ENCODE data around the gene DAZAP1. TPM values are rescaled to one million over a fixed set of nuclear protein-coding genes. Genes with fewer than 3 reads are reported as not detected.
"Not testable (repeated sequence)": the region's sequence is repeated elsewhere in the genome, so short reads cannot be mapped to it uniquely, and the experiment has no call there.

DAZAP1 gene
- total and polyA plus RNA-seq, 2 experiments from 2014 or later: 11.0 to 56.6 TPM

DNA sequence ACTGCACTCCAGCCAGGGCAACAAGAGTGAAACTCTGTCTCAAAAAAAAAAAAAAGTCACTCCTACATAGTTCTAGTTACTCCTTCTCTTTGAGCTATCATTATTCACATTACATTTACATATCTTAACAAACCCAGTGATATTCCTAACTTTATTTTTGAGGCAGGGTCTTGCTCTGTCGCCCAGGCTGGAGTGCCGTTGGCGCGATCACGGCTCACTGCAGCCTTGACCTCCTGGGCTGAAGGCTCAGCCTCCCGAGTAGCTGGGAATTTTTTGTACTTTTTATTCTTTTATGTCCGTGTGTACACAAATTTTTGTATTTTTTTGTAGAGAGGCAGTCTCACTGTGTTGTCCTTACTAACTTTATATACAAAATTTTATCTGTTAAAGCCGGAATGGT is 30.2 kb downstream of the DAZAP1 start:
- H2AFZ ChIP-seq: peak overlapping the region; percentile 58
- no peaks in the 10 kb centered on the region for H3K27me3 ChIP-seq (replicated peaks; ENCODE audit: insufficient read depth)
- peaks cover 10% of the 10 kb centered on the region; the same call in 1 of the 2 replicates for H4K20me1 ChIP-seq (ENCODE audit: insufficient read depth)
- no peak for TF ChIP-seq EZH2phosphoT487 (IDR thresholded peaks at IDR 0.05; ENCODE audit: insufficient read depth, low read depth)
- no peak for TF ChIP-seq EZH2 (IDR thresholded peaks at IDR 0.05; ENCODE audit: insufficient read depth, poor library complexity, severe bottlenecking)
- H3K9me3 ChIP-seq (ENCODE audit: low read depth): no peaks in the 10 kb centered on the region
- H3K4me3 ChIP-seq: peak overlapping the region; percentile 15
- peak overlapping the region; percentile 30; the same call in 1 of the 2 replicates for H3K9ac ChIP-seq
- in situ Hi-C loops (cut with MboI): no loop called here
- 0 out of 2 replicates have a peak, but pooled peaks cover 5% of the 10 kb centered on the region for H3K4me1 ChIP-seq (ENCODE audit: insufficient read depth)
- H3K36me3 ChIP-seq (ENCODE audit: low read depth): peaks cover 38% of the 10 kb centered on the region
- peak overlapping the region; percentile 12 for H3K4me2 ChIP-seq (ENCODE audit: unreplicated experiment)
- peak overlapping the region; percentile 51 for H3K27ac ChIP-seq
- no peak for DNase-seq
- H3F3A ChIP-seq (ENCODE audit: insufficient read depth): peaks cover 36% of the 10 kb centered on the region
- WGBS, 2 experiments (ENCODE audit: low coverage in 1 of 2, low lambda C conversion rate in 2 of 2, missing lambda C conversion rate in 2 of 2): 54 to 59% methylated on average over 8 of the region's 8 CpGs
- H3K79me2 ChIP-seq (ENCODE audit: insufficient read depth): peaks cover 46% of the 10 kb centered on the region
- no peaks in the 10 kb centered on the region for H3K9me2 ChIP-seq (ENCODE audit: insufficient read depth)

DNA sequence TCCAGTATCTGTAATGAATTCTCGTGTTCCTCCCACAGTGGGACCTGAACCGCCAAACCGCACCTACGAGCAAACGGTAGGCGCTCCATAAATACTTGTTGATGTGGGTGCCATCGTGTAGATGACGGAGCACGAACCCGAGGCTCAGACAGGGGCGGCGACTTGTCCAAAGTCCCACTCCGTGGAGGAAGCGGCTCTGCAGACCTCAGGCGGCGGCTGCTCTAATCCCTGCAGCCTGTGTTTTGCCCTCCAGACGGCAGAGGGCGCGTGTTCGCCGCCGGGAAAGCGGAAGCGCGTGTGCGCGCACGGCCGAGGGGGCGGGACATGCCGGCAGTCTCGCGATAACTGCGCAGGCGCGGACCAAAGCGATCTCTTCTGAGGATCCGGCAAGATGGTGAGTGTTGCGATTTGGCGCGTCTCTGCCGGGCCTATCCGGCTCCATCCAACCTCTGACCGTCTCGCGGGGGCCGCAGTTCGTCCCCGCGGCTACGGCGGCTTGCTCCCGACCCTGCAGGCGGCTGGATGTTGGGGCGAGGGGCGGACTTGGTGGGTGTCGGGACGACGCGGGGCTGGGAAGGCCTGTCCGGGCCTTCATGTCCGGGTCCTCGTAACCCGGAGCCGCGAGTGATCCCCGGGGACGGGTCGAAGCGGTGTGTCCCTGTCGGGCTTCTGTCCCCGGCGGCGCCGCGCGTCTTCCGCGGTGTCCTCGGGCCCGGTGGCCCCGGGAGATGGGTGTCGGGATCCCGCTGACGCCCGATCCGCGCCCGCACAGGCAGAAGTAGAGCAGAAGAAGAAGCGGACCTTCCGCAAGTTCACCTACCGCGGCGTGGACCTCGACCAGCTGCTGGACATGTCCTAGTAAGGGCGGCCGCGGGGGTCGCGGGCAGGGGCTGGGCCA is 30.9 kb downstream of the DAZAP1 start, which contains the start of gene RPS15:
Gene RPS15, plus strand, starts transcription at position 362 of the 898 bp plus-strand sequence. Its CDS starts 30 bp downstream, at position 392.
- Histone ChIP-seq H3K27ac (peak within 1 kb of the TSS; percentile 90), H4K20me1 (ENCODE audit: insufficient read depth) (peaks cover 10% of the 10 kb centered on the region; the same call in 1 of the 2 replicates), H3K79me2 (ENCODE audit: insufficient read depth) (peaks cover 46% of the 10 kb centered on the region), H3K4me1 (ENCODE audit: insufficient read depth) (0 out of 2 replicates have a peak, but pooled peaks cover 5% of the 10 kb centered on the region), H3K4me2 (ENCODE audit: unreplicated experiment) (peak within 1 kb of the TSS; percentile 86), H3F3A (ENCODE audit: insufficient read depth) (peaks cover 43% of the 10 kb centered on the region), H3K9ac (peak within 1 kb of the TSS; percentile 99), H3K4me3 (peak within 1 kb of the TSS; percentile 97), H3K27me3 (replicated peaks; ENCODE audit: insufficient read depth) (no peaks in the 10 kb centered on the region), H2AFZ (peak within 1 kb of the TSS; percentile 58), H3K36me3 (ENCODE audit: low read depth) (peaks cover 38% of the 10 kb centered on the region), H3K9me2 (ENCODE audit: insufficient read depth) (no peaks in the 10 kb centered on the region), H3K9me3 (ENCODE audit: low read depth) (no peaks in the 10 kb centered on the region)
- 1% methylated on average over 92 to 99 of the region's 100 CpGs for WGBS, 2 experiments (ENCODE audit: low coverage in 1 of 2, low lambda C conversion rate in 2 of 2, missing lambda C conversion rate in 2 of 2)
- DNase-seq: peak; percentile 97
- in situ Hi-C loops (cut with MboI): no loop called here
- no peak for TF ChIP-seq EZH2 (IDR thresholded peaks at IDR 0.05; ENCODE audit: insufficient read depth, poor library complexity, severe bottlenecking)
- no peak for TF ChIP-seq EZH2phosphoT487 (IDR thresholded peaks at IDR 0.05; ENCODE audit: insufficient read depth, low read depth)

DNA sequence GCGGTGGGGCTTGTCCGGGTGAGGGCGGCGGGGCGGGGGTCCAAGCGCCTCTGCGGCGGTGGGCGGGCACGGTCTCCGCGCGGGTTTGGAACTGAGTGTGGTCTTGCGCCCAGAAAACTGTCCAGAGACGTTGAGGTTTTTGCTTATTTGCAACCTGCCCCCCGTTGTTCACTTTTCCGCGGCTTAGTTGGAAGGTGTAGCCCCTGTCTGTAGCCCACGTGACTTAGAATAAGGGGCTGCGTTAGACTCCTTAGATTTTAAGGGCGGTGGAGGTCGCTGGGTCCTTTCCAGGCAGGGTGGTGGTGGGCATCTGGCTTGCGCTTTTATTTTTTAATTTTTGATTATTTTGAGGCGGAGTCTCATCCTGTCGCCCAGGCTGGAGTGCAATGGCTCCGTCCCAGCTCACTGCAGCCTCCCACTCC is 31.6 kb downstream of the DAZAP1 start:
- in situ Hi-C loops (cut with MboI): no loop called here
- Histone ChIP-seq H3K9me3 (ENCODE audit: low read depth) (no peaks in the 10 kb centered on the region), H2AFZ (no peak overlapping the region), H4K20me1 (ENCODE audit: insufficient read depth) (peaks cover 10% of the 10 kb centered on the region; the same call in 1 of the 2 replicates), H3K9me2 (ENCODE audit: insufficient read depth) (no peaks in the 10 kb centered on the region), H3K4me2 (ENCODE audit: unreplicated experiment) (peak overlapping the region; percentile 86), H3K27me3 (replicated peaks; ENCODE audit: insufficient read depth) (no peaks in the 10 kb centered on the region), H3K9ac (peak overlapping the region; percentile 99), H3K36me3 (ENCODE audit: low read depth) (peaks cover 38% of the 10 kb centered on the region), H3K4me3 (peak overlapping the region; percentile 97), H3K27ac (peak overlapping the region; percentile 90), H3F3A (ENCODE audit: insufficient read depth) (peaks cover 49% of the 10 kb centered on the region), H3K79me2 (ENCODE audit: insufficient read depth) (peaks cover 46% of the 10 kb centered on the region), H3K4me1 (ENCODE audit: insufficient read depth) (0 out of 2 replicates have a peak, but pooled peaks cover 5% of the 10 kb centered on the region)
- TF ChIP-seq EZH2 (IDR thresholded peaks at IDR 0.05; ENCODE audit: insufficient read depth, poor library complexity, severe bottlenecking) (no peak), EZH2phosphoT487 (IDR thresholded peaks at IDR 0.05; ENCODE audit: insufficient read depth, low read depth) (no peak)
- peak; percentile 44 for DNase-seq
- WGBS, 2 experiments (ENCODE audit: low coverage in 1 of 2, low lambda C conversion rate in 2 of 2, missing lambda C conversion rate in 2 of 2): 1 to 5% methylated on average over 25 to 26 of the region's 26 CpGs

DNA sequence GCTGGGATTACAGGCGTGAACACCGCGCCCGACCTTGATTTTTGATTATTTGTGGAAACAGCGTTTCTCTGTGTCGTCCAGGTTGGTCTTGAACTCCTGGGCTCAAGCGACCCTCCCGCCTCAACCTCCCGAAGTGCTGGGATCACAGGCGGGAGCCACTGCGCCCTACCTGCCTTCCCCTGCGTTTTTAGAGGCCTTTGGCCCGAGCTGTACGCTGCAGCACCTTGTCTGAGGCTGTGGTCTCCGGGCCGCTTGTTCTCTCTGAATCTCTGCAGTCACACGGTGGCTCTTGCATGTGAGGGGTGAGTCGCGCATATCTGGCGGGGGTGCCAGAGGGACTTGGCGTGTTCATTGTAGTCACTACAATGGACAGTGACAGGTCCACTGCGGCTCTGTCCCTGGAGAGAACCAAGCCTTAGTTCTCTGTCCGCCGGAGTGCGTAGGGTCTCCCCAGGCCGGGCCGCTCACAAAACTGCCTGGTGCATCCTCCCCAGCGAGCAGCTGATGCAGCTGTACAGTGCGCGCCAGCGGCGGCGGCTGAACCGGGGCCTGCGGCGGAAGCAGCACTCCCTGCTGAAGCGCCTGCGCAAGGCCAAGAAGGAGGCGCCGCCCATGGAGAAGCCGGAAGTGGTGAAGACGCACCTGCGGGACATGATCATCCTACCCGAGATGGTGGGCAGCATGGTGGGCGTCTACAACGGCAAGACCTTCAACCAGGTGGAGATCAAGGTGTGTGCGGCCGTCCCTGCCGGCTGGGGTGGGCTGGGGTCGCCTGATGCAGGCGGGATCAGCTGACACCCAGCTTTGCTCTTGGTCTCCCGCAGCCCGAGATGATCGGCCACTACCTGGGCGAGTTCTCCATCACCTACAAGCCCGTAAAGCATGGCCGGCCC is 32.4 kb downstream of the DAZAP1 start:
- peaks cover 53% of the 10 kb centered on the region for H3F3A ChIP-seq (ENCODE audit: insufficient read depth)
- H3K9me2 ChIP-seq (ENCODE audit: insufficient read depth); in situ Hi-C loops (cut with MboI); H3K27me3 ChIP-seq (replicated peaks; ENCODE audit: insufficient read depth); H3K27ac ChIP-seq; H3K9me3 ChIP-seq (ENCODE audit: low read depth); H4K20me1 ChIP-seq (ENCODE audit: insufficient read depth); H2AFZ ChIP-seq; H3K4me1 ChIP-seq (ENCODE audit: insufficient read depth): not testable (repeated sequence)
- 82% methylated on average over 51 to 57 of the region's 57 CpGs for WGBS, 2 experiments (ENCODE audit: low coverage in 1 of 2, low lambda C conversion rate in 2 of 2, missing lambda C conversion rate in 2 of 2)
- peak; percentile 50 for DNase-seq
- peaks cover 38% of the 10 kb centered on the region for H3K36me3 ChIP-seq (ENCODE audit: low read depth)
- H3K4me2 ChIP-seq (ENCODE audit: unreplicated experiment): peak overlapping the region; percentile 86
- H3K4me3 ChIP-seq: peak overlapping the region; percentile 97
- H3K79me2 ChIP-seq (ENCODE audit: insufficient read depth): peaks cover 46% of the 10 kb centered on the region
- H3K9ac ChIP-seq: peak overlapping the region; percentile 99
